HCT116 (cell line): ENCODE data around the gene IQCK. TPM values are rescaled to one million over a fixed set of nuclear protein-coding genes. Genes with fewer than 3 reads are reported as not detected.

ENCODE experiments used
- ATAC-seq: fragments of 200-7000 bp; cut with Tn5 transposase; 2 replicates; pipeline ENCODE4 v1.9.1; 2020; ENCODE audit warnings: mild to moderate bottlenecking, moderate library complexity
- BruUV-seq: library from RNA; stranded (reverse); fragments of 400-500 nt; replicated peaks from 2 replicates; lab custom pipeline; 2021; lab: Mats Ljungman, UMichigan
- CTCF ChIA-PET: fragments of 300-600 bp; sonication (Branson Sonifier 250); formaldehyde crosslinking; loops from one replicate; lab custom pipeline; 2021; ENCODE audit warnings: antibody characterized with exemption; lab: Charles Lee
- POLR2A ChIA-PET: fragments of 300-600, 350-600 bp; sonication (Branson Sonifier 250); formaldehyde crosslinking; loops from one replicate; lab custom pipeline; 2021; ENCODE audit warnings: antibody characterized with exemption; lab: Charles Lee
- RAD21 ChIA-PET, 2 experiments: fragments of 300-600 bp; sonication (Branson Sonifier 250); formaldehyde crosslinking; loops; one replicate each; lab custom pipeline; 2023; ENCODE audit warnings: low total read pairs in 2 of 2; ENCODE audit not compliant: uncharacterized antibody in 2 of 2, unreplicated experiment in 2 of 2, low non-redundant PET in 1 of 2; lab: Charles Lee
- DNase-seq: peaks from one replicate; pipeline ENCODE4 v3.0.0-alpha.2; 2010; ENCODE audit warnings: low read depth, low spot score
- H2AFZ ChIP-seq: fragments of 200-600 bp; shearing (Covaris generic), sonication (generic); 2 replicates; pipeline ENCODE4 v1.6.1; 2017; ENCODE audit warnings: low read depth, mixed run types, mixed read lengths, antibody characterized with exemption, low read length; ENCODE audit not compliant: poor library complexity, severe bottlenecking
- H3K27ac ChIP-seq: 2 replicates; pipeline ENCODE4 v1.5.1; 2012; ENCODE audit warnings: low read depth, low read length
- H3K27me3 ChIP-seq: fragments of 200-600 bp; sonication (generic); 2 replicates; pipeline ENCODE4 v1.6.1; 2016; ENCODE audit warnings: mixed run types, low read length, mixed read lengths; ENCODE audit not compliant: insufficient read depth
- H3K36me3 ChIP-seq, 2 experiments: fragments of 200-500 bp in 1 of 2; fragments of 200-600 bp in 1 of 2; sonication (Bioruptor generic) in 1 of 2; sonication (generic) in 1 of 2; 2 replicates each; pipeline versions ENCODE4 v1.5.1 to v1.6.1; 2014 to 2016; ENCODE audit warnings: low read length in 2 of 2, inconsistent platforms in 1 of 2, mixed read lengths in 1 of 2, mixed run types in 1 of 2; ENCODE audit not compliant: insufficient read depth in 2 of 2, control insufficient read depth in 1 of 2
- H3K4me1 ChIP-seq, 2 experiments: fragments of 200-600 bp in 1 of 2; sonication (generic) in 1 of 2; 2 replicates each; pipeline versions ENCODE4 v1.5.1 to v1.6.1; 2012 to 2017; ENCODE audit warnings: low read length in 2 of 2, inconsistent platforms in 1 of 2, mild to moderate bottlenecking in 1 of 2, mixed read lengths in 1 of 2, mixed run types in 1 of 2, moderate library complexity in 1 of 2; ENCODE audit not compliant: insufficient read depth in 2 of 2, control insufficient read depth in 1 of 2
- H3K4me2 ChIP-seq: fragments of 200-600 bp; sonication (generic); 2 replicates; pipeline ENCODE4 v1.6.1; 2017; ENCODE audit warnings: mixed run types, low read length, mixed read lengths
- H3K4me3 ChIP-seq, 2 experiments: fragments of 200-600 bp in 1 of 2; sonication (generic) in 1 of 2; replicated peaks in 1 of 2; 2 replicates each; pipeline ENCODE4 v1.5.1; 2011 to 2016; ENCODE audit warnings: low read length in 2 of 2, control low read depth in 1 of 2, low read depth in 1 of 2, mild to moderate bottlenecking in 1 of 2, mixed read lengths in 1 of 2, mixed run types in 1 of 2
- H3K79me2 ChIP-seq: fragments of 200-600 bp; sonication (generic); 2 replicates; pipeline ENCODE4 v1.6.1; 2017; ENCODE audit warnings: mild to moderate bottlenecking, mixed run types, low read length, moderate library complexity, mixed read lengths; ENCODE audit not compliant: insufficient read depth
- H3K9ac ChIP-seq: fragments of 200-600 bp; sonication (generic); 2 replicates; pipeline ENCODE4 v1.6.1; 2016; ENCODE audit warnings: low read length, mixed read lengths
- H3K9me2 ChIP-seq: fragments of 200-600 bp; sonication (generic), shearing (Covaris generic); 2 replicates; pipeline ENCODE4 v1.6.1; 2017; ENCODE audit warnings: mixed run types, mild to moderate bottlenecking, moderate library complexity; ENCODE audit not compliant: insufficient read depth
- H3K9me3 ChIP-seq, 2 experiments: fragments of 200-500 bp in 1 of 2; fragments of 200-600 bp in 1 of 2; sonication (Bioruptor generic) in 1 of 2; sonication (generic) in 1 of 2; 2 replicates each; pipeline ENCODE4 v1.6.1; 2014 to 2017; ENCODE audit warnings: low read length in 2 of 2, mixed read lengths in 2 of 2, inconsistent platforms in 1 of 2, low read depth in 1 of 2, mild to moderate bottlenecking in 1 of 2, mixed run types in 1 of 2, moderate library complexity in 1 of 2; ENCODE audit not compliant: control insufficient read depth in 1 of 2, insufficient read depth in 1 of 2
- H4K20me1 ChIP-seq: fragments of 200-600 bp; sonication (generic), shearing (Covaris generic); 2 replicates; pipeline ENCODE4 v1.6.1; 2017; ENCODE audit warnings: mixed run types, mild to moderate bottlenecking, moderate library complexity; ENCODE audit not compliant: insufficient read depth
- CEBPB ChIP-seq: IDR thresholded peaks from 2 replicates; pipeline ENCODE4 v1.6.1; 2012; ENCODE audit warnings: low read depth
- EGR1 ChIP-seq: IDR thresholded peaks from 2 replicates; pipeline ENCODE4 v1.6.1; 2012; ENCODE audit warnings: low read depth
- ELF1 ChIP-seq: IDR thresholded peaks from 2 replicates; pipeline ENCODE4 v1.6.1; 2012; ENCODE audit warnings: low read depth, borderline replicate concordance
- EZH2 ChIP-seq: fragments of 200-600 bp; sonication (generic); IDR thresholded peaks from 2 replicates; pipeline ENCODE4 v1.6.1; 2017; ENCODE audit warnings: antibody characterized with exemption, mixed run types
- EZH2phosphoT487 ChIP-seq: fragments of 200-600 bp; IDR thresholded peaks from 2 replicates; pipeline ENCODE4 v1.6.1; 2018; ENCODE audit warnings: antibody characterized with exemption, borderline replicate concordance
- FOSL1 ChIP-seq: IDR thresholded peaks from 2 replicates; pipeline ENCODE4 v1.6.1; 2012; ENCODE audit warnings: low read depth
- JUND ChIP-seq: IDR thresholded peaks from 2 replicates; pipeline ENCODE4 v1.6.1; 2012
- POLR2A ChIP-seq: IDR thresholded peaks from 2 replicates; pipeline ENCODE4 v1.7.0; 2011; ENCODE audit warnings: borderline replicate concordance; ENCODE audit not compliant: insufficient read depth, insufficient read length; ENCODE audit errors: extremely low read depth
- POLR2AphosphoS5 ChIP-seq: IDR thresholded peaks from 2 replicates; pipeline ENCODE4 v1.6.1; 2011; ENCODE audit warnings: mild to moderate bottlenecking, low read depth, low read length, moderate library complexity
- REST ChIP-seq: IDR thresholded peaks from 2 replicates; pipeline ENCODE4 v1.6.1; 2012; ENCODE audit warnings: low read depth
- SP1 ChIP-seq: IDR thresholded peaks from 2 replicates; pipeline ENCODE4 v1.6.1; 2012; ENCODE audit warnings: low read depth
- SRF ChIP-seq: IDR thresholded peaks from 2 replicates; pipeline ENCODE4 v1.6.1; 2012; ENCODE audit warnings: low read depth
- YY1 ChIP-seq: IDR thresholded peaks from 2 replicates; pipeline ENCODE4 v1.6.1; 2011; ENCODE audit warnings: low read length, low read depth, moderate library complexity, mild to moderate bottlenecking; ENCODE audit not compliant: insufficient replicate concordance; ENCODE audit errors: extremely low read depth
- ZFX ChIP-seq: fragments of 450-650 bp; IDR thresholded peaks from 2 replicates; pipeline ENCODE4 v1.6.1; 2017
- intact Hi-C: fragments of 100-400 bp; cut with micrococcal nuclease; formaldehyde crosslinking; loops from 2 replicates; pipeline ENCODE4 v1.10.0; 2022
- total RNA-seq: library from RNA; stranded (reverse); gene quantifications from one replicate; pipeline ENCODE4 v1.2.1, GENCODE V29; 2021; ENCODE audit not compliant: unreplicated experiment
- TF ChIP-seq, protein P1 (sequence below), 3 experiments: fragments of 200-600 bp in 1 of 3; sonication (generic) in 1 of 3; IDR thresholded peaks in 2 of 3; conservative IDR thresholded peaks in 1 of 3; 2 replicates each; pipeline ENCODE4 v1.5.1; 2012 to 2017; ENCODE audit warnings: low read depth in 2 of 3, low read length in 2 of 3, antibody characterized with exemption in 1 of 3, borderline replicate concordance in 1 of 3, control low read depth in 1 of 3, mild to moderate bottlenecking in 1 of 3, mixed read lengths in 1 of 3, mixed run types in 1 of 3, moderate library complexity in 1 of 3; ENCODE audit not compliant: insufficient read depth in 1 of 3
- TF ChIP-seq, protein P2 (sequence below): IDR thresholded peaks from 2 replicates; pipeline ENCODE4 v1.6.1; 2012
- TF ChIP-seq, protein P3 (sequence below): IDR thresholded peaks from 2 replicates; pipeline ENCODE4 v1.6.1; 2011; ENCODE audit warnings: mild to moderate bottlenecking, low read length, moderate library complexity; ENCODE audit not compliant: insufficient replicate concordance; ENCODE audit errors: extremely low read depth

IQCK gene
- total RNA-seq, 1 experiment from 2014 or later: 11.8 TPM

DNA sequence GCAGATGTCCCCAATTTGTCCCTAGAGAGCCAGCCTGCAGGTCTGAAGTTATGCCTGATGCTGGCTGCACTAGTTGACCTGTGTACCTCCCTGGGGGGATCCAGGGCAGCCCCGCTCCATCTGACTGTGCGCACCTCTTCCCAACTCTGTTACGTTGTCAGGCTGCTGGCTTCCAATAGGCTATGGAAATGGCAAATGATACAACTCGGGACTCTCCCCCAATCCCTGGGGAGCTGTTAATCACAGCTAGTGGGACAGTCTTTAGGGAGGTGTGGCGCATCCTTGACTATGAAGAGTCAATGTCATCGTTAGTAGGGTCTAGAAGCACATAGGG, 136.4 kb downstream of the IQCK start:
- Histone ChIP-seq H3K27me3 (no peaks in the 10 kb centered on the region), H2AFZ (no peak overlapping the region), H3K4me2 (no peak overlapping the region), H3K9me2 (no peaks in the 10 kb centered on the region), H3K9ac (no peak overlapping the region), H4K20me1 (no peaks in the 10 kb centered on the region), H3K4me3 (no peak overlapping the region), H3K27ac (no peak overlapping the region), H3K9me3 (no peaks in the 10 kb centered on the region), H3K4me1 (no peaks in the 10 kb centered on the region), H3K36me3 (no peaks in the 10 kb centered on the region), H3K79me2 (no peaks in the 10 kb centered on the region)
- TF ChIP-seq EZH2 (no peak), JUND (no peak), YY1 (no peak), REST (no peak), SP1 (no peak), EGR1 (no peak), EZH2phosphoT487 (no peak), SRF (no peak), POLR2A (no peak), POLR2AphosphoS5 (no peak), ELF1 (no peak), CEBPB (no peak), ZFX (no peak), FOSL1 (no peak)
- TF ChIP-seq, protein P1, sequence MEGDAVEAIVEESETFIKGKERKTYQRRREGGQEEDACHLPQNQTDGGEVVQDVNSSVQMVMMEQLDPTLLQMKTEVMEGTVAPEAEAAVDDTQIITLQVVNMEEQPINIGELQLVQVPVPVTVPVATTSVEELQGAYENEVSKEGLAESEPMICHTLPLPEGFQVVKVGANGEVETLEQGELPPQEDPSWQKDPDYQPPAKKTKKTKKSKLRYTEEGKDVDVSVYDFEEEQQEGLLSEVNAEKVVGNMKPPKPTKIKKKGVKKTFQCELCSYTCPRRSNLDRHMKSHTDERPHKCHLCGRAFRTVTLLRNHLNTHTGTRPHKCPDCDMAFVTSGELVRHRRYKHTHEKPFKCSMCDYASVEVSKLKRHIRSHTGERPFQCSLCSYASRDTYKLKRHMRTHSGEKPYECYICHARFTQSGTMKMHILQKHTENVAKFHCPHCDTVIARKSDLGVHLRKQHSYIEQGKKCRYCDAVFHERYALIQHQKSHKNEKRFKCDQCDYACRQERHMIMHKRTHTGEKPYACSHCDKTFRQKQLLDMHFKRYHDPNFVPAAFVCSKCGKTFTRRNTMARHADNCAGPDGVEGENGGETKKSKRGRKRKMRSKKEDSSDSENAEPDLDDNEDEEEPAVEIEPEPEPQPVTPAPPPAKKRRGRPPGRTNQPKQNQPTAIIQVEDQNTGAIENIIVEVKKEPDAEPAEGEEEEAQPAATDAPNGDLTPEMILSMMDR (IDR thresholded peaks at IDR 0.05 in 2 of 3, conservative IDR thresholded peaks at IDR 0.05 in 1 of 3; ENCODE audit: borderline replicate concordance in 1 of 3, insufficient read depth in 1 of 3, low read depth in 2 of 3, low read length in 2 of 3): no peak
- TF ChIP-seq, protein P2, sequence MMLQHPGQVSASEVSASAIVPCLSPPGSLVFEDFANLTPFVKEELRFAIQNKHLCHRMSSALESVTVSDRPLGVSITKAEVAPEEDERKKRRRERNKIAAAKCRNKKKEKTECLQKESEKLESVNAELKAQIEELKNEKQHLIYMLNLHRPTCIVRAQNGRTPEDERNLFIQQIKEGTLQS: no peak
- TF ChIP-seq, protein P3, sequence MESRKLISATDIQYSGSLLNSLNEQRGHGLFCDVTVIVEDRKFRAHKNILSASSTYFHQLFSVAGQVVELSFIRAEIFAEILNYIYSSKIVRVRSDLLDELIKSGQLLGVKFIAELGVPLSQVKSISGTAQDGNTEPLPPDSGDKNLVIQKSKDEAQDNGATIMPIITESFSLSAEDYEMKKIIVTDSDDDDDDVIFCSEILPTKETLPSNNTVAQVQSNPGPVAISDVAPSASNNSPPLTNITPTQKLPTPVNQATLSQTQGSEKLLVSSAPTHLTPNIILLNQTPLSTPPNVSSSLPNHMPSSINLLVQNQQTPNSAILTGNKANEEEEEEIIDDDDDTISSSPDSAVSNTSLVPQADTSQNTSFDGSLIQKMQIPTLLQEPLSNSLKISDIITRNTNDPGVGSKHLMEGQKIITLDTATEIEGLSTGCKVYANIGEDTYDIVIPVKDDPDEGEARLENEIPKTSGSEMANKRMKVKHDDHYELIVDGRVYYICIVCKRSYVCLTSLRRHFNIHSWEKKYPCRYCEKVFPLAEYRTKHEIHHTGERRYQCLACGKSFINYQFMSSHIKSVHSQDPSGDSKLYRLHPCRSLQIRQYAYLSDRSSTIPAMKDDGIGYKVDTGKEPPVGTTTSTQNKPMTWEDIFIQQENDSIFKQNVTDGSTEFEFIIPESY: no peak
- POLR2A ChIA-PET: no interaction called here
- no TSS peak for BruUV-seq
- intact Hi-C loops: no loop called here
- CTCF ChIA-PET: no interaction called here
- ATAC-seq: no peak
- DNase-seq: no peak
- RAD21 ChIA-PET: no interaction called here
